ENCODE results near the gene PTGR3.

The PTGR3 gene

GRCh38 chr18:75238786-75239185 lies 29.8 kb upstream of the PTGR3 start:
- CTCF ChIA-PET: no interaction called here
- no peak overlapping the region for H3K4me3 ChIP-seq (ENCODE audit: low read depth, low read length)
- POLR2A ChIA-PET: no interaction called here
- no peak for TF ChIP-seq CTCF (IDR thresholded peaks at IDR 0.05; ENCODE audit: insufficient read depth, low read length, missing control alignments)
- no peak for DNase-seq (ENCODE audit: low read depth, low spot score)

GRCh38 chr18:75238100-75238499 lies 29.2 kb upstream of the PTGR3 start:
- no peak for DNase-seq (ENCODE audit: low read depth, low spot score)
- TF ChIP-seq CTCF (IDR thresholded peaks at IDR 0.05; ENCODE audit: insufficient read depth, low read length, missing control alignments): no peak
- no peak overlapping the region for H3K4me3 ChIP-seq (ENCODE audit: low read depth, low read length)
- ChIA-PET POLR2A (no interaction called here), CTCF (no interaction called here)

- ChIA-PET POLR2A (no interaction called here), CTCF (no interaction called here)
- no peak for DNase-seq (ENCODE audit: low read depth, low spot score)
- no peak overlapping the region for H3K4me3 ChIP-seq (ENCODE audit: low read depth, low read length)
- no peak for TF ChIP-seq CTCF (IDR thresholded peaks at IDR 0.05; ENCODE audit: insufficient read depth, low read length, missing control alignments)
Observed at GRCh38 chr18:75235896-75236295, 27.0 kb upstream of the PTGR3 start.

GRCh38 chr18:75234901-75235300 lies 26.0 kb upstream of the PTGR3 start:
- no peak overlapping the region for H3K4me3 ChIP-seq (ENCODE audit: low read depth, low read length)
- CTCF ChIA-PET: no interaction called here
- no peak for DNase-seq (ENCODE audit: low read depth, low spot score)
- TF ChIP-seq CTCF (IDR thresholded peaks at IDR 0.05; ENCODE audit: insufficient read depth, low read length, missing control alignments): no peak
- POLR2A ChIA-PET: no interaction called here

- no peak for DNase-seq (ENCODE audit: low read depth, low spot score)
- ChIA-PET CTCF (interaction anchor here (1.3 kb wide), 1 partner anchor 13 kb away, joined by 3 read pairs; no protein-coding TSS in a partner anchor), POLR2A (no interaction called here)
- TF ChIP-seq CTCF (IDR thresholded peaks at IDR 0.05; ENCODE audit: insufficient read depth, low read length, missing control alignments): no peak
- no peak overlapping the region for H3K4me3 ChIP-seq (ENCODE audit: low read depth, low read length)
Observed at GRCh38 chr18:75231053-75231406, 22.1 kb upstream of the PTGR3 start.

- ChIA-PET CTCF (interaction anchor here (1.3 kb wide), 1 partner anchor 12 kb away, joined by 3 read pairs; no protein-coding TSS in a partner anchor), POLR2A (no interaction called here)
- no peak for TF ChIP-seq CTCF (IDR thresholded peaks at IDR 0.05; ENCODE audit: insufficient read depth, low read length, missing control alignments)
- no peak overlapping the region for H3K4me3 ChIP-seq (ENCODE audit: low read depth, low read length)
- no peak for DNase-seq (ENCODE audit: low read depth, low spot score)
Observed at GRCh38 chr18:75230163-75231052, 21.5 kb upstream of the PTGR3 start.
